ENCODE data around the gene TAOK1. TPM values are rescaled to one million over a fixed set of nuclear protein-coding genes. Genes with fewer than 3 reads are reported as not detected.

Gene TAOK1
- total and polyA plus RNA-seq, 10 of the 15 experiments (the other 5 are each of a cell fraction or from before 2014, with no cell fraction given) = 2.0 to 27.1 (median 11.8) TPM

DNA sequence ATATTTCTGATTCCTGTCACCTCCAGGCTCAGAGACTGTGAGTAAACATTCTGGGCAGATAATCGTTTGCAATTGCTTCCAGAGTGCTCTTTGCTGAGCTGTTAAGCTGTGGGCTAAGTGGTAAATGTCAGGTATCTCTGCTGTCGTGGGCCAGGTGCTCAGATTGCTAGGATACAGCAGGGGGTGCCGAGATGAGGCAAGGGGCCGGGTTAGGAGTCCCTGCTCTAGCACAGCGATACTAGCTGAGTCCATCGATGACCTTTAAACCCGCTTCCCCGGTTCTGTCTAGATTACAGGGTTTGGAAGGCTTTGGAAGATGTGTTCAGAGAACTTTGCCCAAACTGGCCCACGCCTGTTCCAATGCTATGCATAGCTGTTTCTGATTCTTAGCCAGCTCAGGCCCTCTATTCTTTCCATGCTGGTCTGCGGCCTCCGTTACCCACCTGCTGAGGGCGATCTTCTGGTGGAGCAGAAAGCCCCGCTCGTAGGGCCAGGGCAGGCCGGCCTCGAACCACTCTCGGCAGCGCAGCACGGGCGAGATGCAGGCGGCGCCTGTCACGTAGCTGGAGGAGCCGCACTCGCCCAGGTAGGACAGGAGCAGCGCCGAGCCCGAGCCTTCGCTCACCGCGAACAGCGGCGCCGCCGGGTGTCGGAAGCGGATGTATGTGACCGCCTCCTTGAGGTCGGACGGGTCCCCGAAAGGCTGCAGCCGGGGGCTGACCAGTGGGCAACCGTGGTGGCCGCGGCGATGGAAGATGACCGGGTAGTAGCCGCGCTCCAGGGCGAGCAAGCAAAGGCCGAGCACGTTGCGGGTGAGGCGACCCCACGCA, 175.7 kb downstream of the TAOK1 start:
- Histone ChIP-seq H3K79me2 (ENCODE audit: control insufficient read depth, insufficient read depth, low read length) (peaks cover 7% of the 10 kb centered on the region; the same call in 1 of the 2 replicates), H3K4me1 (ENCODE audit: control insufficient read depth, insufficient read depth, low read length) (peaks cover 18% of the 10 kb centered on the region), H3K9me3 (replicated peaks; ENCODE audit: control insufficient read depth, insufficient read depth, low read length) (no peaks in the 10 kb centered on the region), H3K27ac (ENCODE audit: control insufficient read depth, insufficient read depth) (peak overlapping the region; percentile 50), H2AFZ (ENCODE audit: control insufficient read depth, low read depth, low read length) (peak overlapping the region; percentile 91), H3K36me3 (ENCODE audit: control insufficient read depth in 2 of 2, insufficient read depth in 2 of 2, low read length in 1 of 2) (peaks cover 2 to 3% of the 10 kb centered on the region in 2 experiments; a peak in 3 of 4 replicates), H3K9ac (ENCODE audit: control insufficient read depth, insufficient read depth, low read length) (peak overlapping the region; percentile 70), H3K4me3 (peak overlapping the region; percentile 96), H3K27me3 (replicated peaks in 1 of 2; ENCODE audit: control insufficient read depth in 2 of 2, insufficient read depth in 2 of 2, low read length in 1 of 2) (no peaks in the 10 kb centered on the region), H3K4me2 (ENCODE audit: control insufficient read depth, insufficient read depth) (peak overlapping the region; percentile 95), H4K20me1 (ENCODE audit: control insufficient read depth, insufficient read depth) (no peaks in the 10 kb centered on the region)
- CTCF ChIA-PET = interaction anchor here (0.6 to 3.5 kb wide), 9 partner anchors 9 to 242 kb away, joined by 3 to 21 read pairs (median 6); no protein-coding TSS in a partner anchor
- WGBS (ENCODE audit: insufficient coverage, insufficient replicate concordance, low lambda C conversion rate, missing lambda C conversion rate) = 6% methylated on average over 48 of the region's 55 CpGs
- in situ Hi-C loops (cut with MboI) (no loop called here), intact Hi-C loops (cut with micrococcal nuclease; ENCODE audit: unreplicated experiment) (no loop called here)
- ATAC-seq (peak; percentile 51), DNase-seq (ENCODE audit: low read depth, low spot score) (no peak), FAIRE-seq (peak; percentile 23)
- POLR2A ChIA-PET = interaction anchor here (0.6 to 1.4 kb wide), 4 partner anchors 23 to 898 kb away, joined by 3 read pairs; partner anchors contain the start of gene SSH2
- BruUV-seq (replicated peaks) = no TSS peak
- RAD21 ChIA-PET (ENCODE audit: unreplicated experiment) = interaction anchor here (1.1 to 2.4 kb wide), 4 partner anchors 10 to 195 kb away, joined by 3 to 9 read pairs (median 6); no protein-coding TSS in a partner anchor
- SMC1A ChIA-PET (ENCODE audit: uncharacterized antibody, unreplicated experiment) = interaction anchor here (0.6 to 1.2 kb wide), 5 partner anchors 10 to 346 kb away, joined by 3 to 5 read pairs (median 3); partner anchors contain the start of gene ANKRD13B
- 0 out of 2 replicates have a peak, but pooled peaks have one; percentile 22 for TF ChIP-seq YY1 (IDR thresholded peaks at IDR 0.05; ENCODE audit: low read depth, low read length)
- 0 out of 2 replicates have a peak, but pooled peaks have one; percentile 13 for TF ChIP-seq LARP7 (IDR thresholded peaks at IDR 0.05)
- no peak for TF ChIP-seq RAD21 (IDR thresholded peaks at IDR 0.05; ENCODE audit: insufficient read depth, low read depth, low read length)
- TF ChIP-seq GATAD2B (conservative IDR thresholded peaks at IDR 0.05; ENCODE audit: low read depth) = peak; percentile 26
- no peak for TF ChIP-seq JUND (IDR thresholded peaks at IDR 0.05; ENCODE audit: low read depth, low read length)
- TF ChIP-seq, protein P1, sequence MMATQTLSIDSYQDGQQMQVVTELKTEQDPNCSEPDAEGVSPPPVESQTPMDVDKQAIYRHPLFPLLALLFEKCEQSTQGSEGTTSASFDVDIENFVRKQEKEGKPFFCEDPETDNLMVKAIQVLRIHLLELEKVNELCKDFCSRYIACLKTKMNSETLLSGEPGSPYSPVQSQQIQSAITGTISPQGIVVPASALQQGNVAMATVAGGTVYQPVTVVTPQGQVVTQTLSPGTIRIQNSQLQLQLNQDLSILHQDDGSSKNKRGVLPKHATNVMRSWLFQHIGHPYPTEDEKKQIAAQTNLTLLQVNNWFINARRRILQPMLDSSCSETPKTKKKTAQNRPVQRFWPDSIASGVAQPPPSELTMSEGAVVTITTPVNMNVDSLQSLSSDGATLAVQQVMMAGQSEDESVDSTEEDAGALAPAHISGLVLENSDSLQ (IDR thresholded peaks at IDR 0.05) = peak; percentile 15; the same call in 1 of the 2 replicates
- TF ChIP-seq MYC (IDR thresholded peaks at IDR 0.05; ENCODE audit: insufficient read depth, insufficient read length, insufficient replicate concordance, low read length, severe bottlenecking) = peak; percentile 40
- TF ChIP-seq, protein P2, sequence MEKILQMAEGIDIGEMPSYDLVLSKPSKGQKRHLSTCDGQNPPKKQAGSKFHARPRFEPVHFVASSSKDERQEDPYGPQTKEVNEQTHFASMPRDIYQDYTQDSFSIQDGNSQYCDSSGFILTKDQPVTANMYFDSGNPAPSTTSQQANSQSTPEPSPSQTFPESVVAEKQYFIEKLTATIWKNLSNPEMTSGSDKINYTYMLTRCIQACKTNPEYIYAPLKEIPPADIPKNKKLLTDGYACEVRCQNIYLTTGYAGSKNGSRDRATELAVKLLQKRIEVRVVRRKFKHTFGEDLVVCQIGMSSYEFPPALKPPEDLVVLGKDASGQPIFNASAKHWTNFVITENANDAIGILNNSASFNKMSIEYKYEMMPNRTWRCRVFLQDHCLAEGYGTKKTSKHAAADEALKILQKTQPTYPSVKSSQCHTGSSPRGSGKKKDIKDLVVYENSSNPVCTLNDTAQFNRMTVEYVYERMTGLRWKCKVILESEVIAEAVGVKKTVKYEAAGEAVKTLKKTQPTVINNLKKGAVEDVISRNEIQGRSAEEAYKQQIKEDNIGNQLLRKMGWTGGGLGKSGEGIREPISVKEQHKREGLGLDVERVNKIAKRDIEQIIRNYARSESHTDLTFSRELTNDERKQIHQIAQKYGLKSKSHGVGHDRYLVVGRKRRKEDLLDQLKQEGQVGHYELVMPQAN (conservative IDR thresholded peaks at IDR 0.05) = peak; percentile 31; the same call in 1 of the 2 replicates
- TF ChIP-seq BACH1 (IDR thresholded peaks at IDR 0.05; ENCODE audit: borderline replicate concordance) = peak; percentile 21; the same call in 1 of the 2 replicates
- TF ChIP-seq CREM (IDR thresholded peaks at IDR 0.05; ENCODE audit: low read depth) = 0 out of 2 replicates have a peak, but pooled peaks have one; percentile 14
- peak in 1 of 2 experiments; percentile 61; a peak in 1 of 4 replicates for TF ChIP-seq BHLHE40 (IDR thresholded peaks at IDR 0.05; ENCODE audit: borderline replicate concordance in 1 of 2, low read depth in 2 of 2, low read length in 1 of 2)
- TF ChIP-seq, protein P3, sequence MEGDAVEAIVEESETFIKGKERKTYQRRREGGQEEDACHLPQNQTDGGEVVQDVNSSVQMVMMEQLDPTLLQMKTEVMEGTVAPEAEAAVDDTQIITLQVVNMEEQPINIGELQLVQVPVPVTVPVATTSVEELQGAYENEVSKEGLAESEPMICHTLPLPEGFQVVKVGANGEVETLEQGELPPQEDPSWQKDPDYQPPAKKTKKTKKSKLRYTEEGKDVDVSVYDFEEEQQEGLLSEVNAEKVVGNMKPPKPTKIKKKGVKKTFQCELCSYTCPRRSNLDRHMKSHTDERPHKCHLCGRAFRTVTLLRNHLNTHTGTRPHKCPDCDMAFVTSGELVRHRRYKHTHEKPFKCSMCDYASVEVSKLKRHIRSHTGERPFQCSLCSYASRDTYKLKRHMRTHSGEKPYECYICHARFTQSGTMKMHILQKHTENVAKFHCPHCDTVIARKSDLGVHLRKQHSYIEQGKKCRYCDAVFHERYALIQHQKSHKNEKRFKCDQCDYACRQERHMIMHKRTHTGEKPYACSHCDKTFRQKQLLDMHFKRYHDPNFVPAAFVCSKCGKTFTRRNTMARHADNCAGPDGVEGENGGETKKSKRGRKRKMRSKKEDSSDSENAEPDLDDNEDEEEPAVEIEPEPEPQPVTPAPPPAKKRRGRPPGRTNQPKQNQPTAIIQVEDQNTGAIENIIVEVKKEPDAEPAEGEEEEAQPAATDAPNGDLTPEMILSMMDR (IDR thresholded peaks at IDR 0.05 in 2 of 3, conservative IDR thresholded peaks at IDR 0.05 in 1 of 3; ENCODE audit: control insufficient read depth in 2 of 3, extremely low read depth in 1 of 3, insufficient read depth in 1 of 3, low read depth in 3 of 3, low read length in 3 of 3) = peak in 2 of 3 experiments; percentile 24 to 29; a peak in 4 of 6 replicates
- no peak for TF ChIP-seq NBN (IDR thresholded peaks at IDR 0.05)
- peak; percentile 55; the same call in 1 of the 2 replicates for TF ChIP-seq HDGF (IDR thresholded peaks at IDR 0.05)
- TF ChIP-seq, protein P4, sequence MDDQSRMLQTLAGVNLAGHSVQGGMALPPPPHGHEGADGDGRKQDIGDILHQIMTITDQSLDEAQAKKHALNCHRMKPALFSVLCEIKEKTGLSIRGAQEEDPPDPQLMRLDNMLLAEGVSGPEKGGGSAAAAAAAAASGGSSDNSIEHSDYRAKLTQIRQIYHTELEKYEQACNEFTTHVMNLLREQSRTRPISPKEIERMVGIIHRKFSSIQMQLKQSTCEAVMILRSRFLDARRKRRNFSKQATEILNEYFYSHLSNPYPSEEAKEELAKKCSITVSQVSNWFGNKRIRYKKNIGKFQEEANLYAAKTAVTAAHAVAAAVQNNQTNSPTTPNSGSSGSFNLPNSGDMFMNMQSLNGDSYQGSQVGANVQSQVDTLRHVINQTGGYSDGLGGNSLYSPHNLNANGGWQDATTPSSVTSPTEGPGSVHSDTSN (IDR thresholded peaks at IDR 0.05; ENCODE audit: insufficient replicate concordance, low read depth, low read length) = no peak

All from GM12878 (cell line).